ENCODE data around the gene REPIN1. TPM values are rescaled to one million over a fixed set of nuclear protein-coding genes. Genes with fewer than 3 reads are reported as not detected.

The REPIN1 gene
- total RNA-seq, 1 experiment from 2014 or later, result 174 TPM

GRCh38 chr7:150409300-150410030 is 40.8 kb downstream of the REPIN1 start:
- Histone ChIP-seq H2AFZ (no peak overlapping the region), H3K4me3 (no peak overlapping the region), H3F3A (ENCODE audit: insufficient read depth, low read depth) (peaks cover 9% of the 10 kb centered on the region; the same call in 1 of the 2 replicates), H3K27ac (no peak overlapping the region), H3K9me2 (ENCODE audit: insufficient read depth) (no peaks in the 10 kb centered on the region), H3K4me2 (no peak overlapping the region), H4K20me1 (ENCODE audit: insufficient read depth) (no peaks in the 10 kb centered on the region), H3K27me3 (ENCODE audit: insufficient read depth, low read depth) (no peaks in the 10 kb centered on the region), H3K4me1 (replicated peaks; ENCODE audit: insufficient read depth) (peaks cover 3% of the 10 kb centered on the region), H3K9me3 (ENCODE audit: insufficient read depth, low read depth) (no peaks in the 10 kb centered on the region), H3K36me3 (ENCODE audit: low read depth) (no peaks in the 10 kb centered on the region), H3K79me2 (ENCODE audit: low read depth) (no peaks in the 10 kb centered on the region)
- no peak for DNase-seq
- ChIA-PET CTCF (interaction anchor here (0.6 kb wide), 1 partner anchor 782 kb away, joined by 3 read pairs; no protein-coding TSS in a partner anchor), POLR2A (ENCODE audit: unreplicated experiment) (no interaction called here)
- BruUV-seq (replicated peaks), result no TSS peak
- TF ChIP-seq CTCF (conservative IDR thresholded peaks at IDR 0.05) (no peak), EZH2 (IDR thresholded peaks at IDR 0.05; ENCODE audit: low read depth) (no peak)
- intact Hi-C loops (cut with micrococcal nuclease; ENCODE audit: unreplicated experiment), result no loop called here

- no peaks in the 10 kb centered on the region for H4K20me1 ChIP-seq (ENCODE audit: insufficient read depth)
- H3K4me2 ChIP-seq, result no peak overlapping the region
- H3K9me3 ChIP-seq (ENCODE audit: insufficient read depth, low read depth), result no peaks in the 10 kb centered on the region
- H3K79me2 ChIP-seq (ENCODE audit: low read depth), result no peaks in the 10 kb centered on the region
- intact Hi-C loops (cut with micrococcal nuclease; ENCODE audit: unreplicated experiment), result no loop called here
- POLR2A ChIA-PET (ENCODE audit: unreplicated experiment), result no interaction called here
- H3K27me3 ChIP-seq (ENCODE audit: insufficient read depth, low read depth), result no peaks in the 10 kb centered on the region
- H3K36me3 ChIP-seq (ENCODE audit: low read depth), result no peaks in the 10 kb centered on the region
- CTCF ChIA-PET, result no interaction called here
- no peaks in the 10 kb centered on the region for H3K4me1 ChIP-seq (replicated peaks; ENCODE audit: insufficient read depth)
- H2AFZ ChIP-seq, result no peak overlapping the region
- BruUV-seq (replicated peaks), result no TSS peak
- H3K9me2 ChIP-seq (ENCODE audit: insufficient read depth), result no peaks in the 10 kb centered on the region
- no peak overlapping the region for H3K27ac ChIP-seq
- TF ChIP-seq EZH2 (IDR thresholded peaks at IDR 0.05; ENCODE audit: low read depth), result no peak
- TF ChIP-seq CTCF (conservative IDR thresholded peaks at IDR 0.05), result no peak
- no peak for DNase-seq
- no peak overlapping the region for H3K4me3 ChIP-seq
- peaks cover 9% of the 10 kb centered on the region; the same call in 1 of the 2 replicates for H3F3A ChIP-seq (ENCODE audit: insufficient read depth, low read depth)
Observed at GRCh38 chr7:150410131-150410530, 41.5 kb downstream of the REPIN1 start.

- H3K4me2 ChIP-seq, result no peak overlapping the region
- no peak for DNase-seq
- CTCF ChIA-PET, result no interaction called here
- TF ChIP-seq CTCF (conservative IDR thresholded peaks at IDR 0.05), result no peak
- TF ChIP-seq EZH2 (IDR thresholded peaks at IDR 0.05; ENCODE audit: low read depth), result no peak
- H3K36me3 ChIP-seq (ENCODE audit: low read depth), result no peaks in the 10 kb centered on the region
- POLR2A ChIA-PET (ENCODE audit: unreplicated experiment), result no interaction called here
- no peak overlapping the region for H3K27ac ChIP-seq
- H2AFZ ChIP-seq, result no peak overlapping the region
- no peak overlapping the region for H3K4me3 ChIP-seq
- H3F3A ChIP-seq (ENCODE audit: insufficient read depth, low read depth), result peaks cover 9% of the 10 kb centered on the region; the same call in 1 of the 2 replicates
- no peaks in the 10 kb centered on the region for H3K79me2 ChIP-seq (ENCODE audit: low read depth)
- no peaks in the 10 kb centered on the region for H4K20me1 ChIP-seq (ENCODE audit: insufficient read depth)
- no peaks in the 10 kb centered on the region for H3K4me1 ChIP-seq (replicated peaks; ENCODE audit: insufficient read depth)
- no peaks in the 10 kb centered on the region for H3K9me3 ChIP-seq (ENCODE audit: insufficient read depth, low read depth)
- intact Hi-C loops (cut with micrococcal nuclease; ENCODE audit: unreplicated experiment), result no loop called here
- no TSS peak for BruUV-seq (replicated peaks)
- no peaks in the 10 kb centered on the region for H3K27me3 ChIP-seq (ENCODE audit: insufficient read depth, low read depth)
- H3K9me2 ChIP-seq (ENCODE audit: insufficient read depth), result no peaks in the 10 kb centered on the region
Observed at GRCh38 chr7:150410680-150411346, 42.2 kb downstream of the REPIN1 start.

All from PC-9 (cell line).